ENCODE results near the gene UBALD2.
"Not testable (repeated sequence)": the region's sequence is repeated elsewhere in the genome, so short reads cannot be mapped to it uniquely, and the experiment has no call there.

The UBALD2 gene

GRCh38 chr17:76278268-76278908 is 13.2 kb downstream of the UBALD2 start:
- DNase-seq = no peak

DNA sequence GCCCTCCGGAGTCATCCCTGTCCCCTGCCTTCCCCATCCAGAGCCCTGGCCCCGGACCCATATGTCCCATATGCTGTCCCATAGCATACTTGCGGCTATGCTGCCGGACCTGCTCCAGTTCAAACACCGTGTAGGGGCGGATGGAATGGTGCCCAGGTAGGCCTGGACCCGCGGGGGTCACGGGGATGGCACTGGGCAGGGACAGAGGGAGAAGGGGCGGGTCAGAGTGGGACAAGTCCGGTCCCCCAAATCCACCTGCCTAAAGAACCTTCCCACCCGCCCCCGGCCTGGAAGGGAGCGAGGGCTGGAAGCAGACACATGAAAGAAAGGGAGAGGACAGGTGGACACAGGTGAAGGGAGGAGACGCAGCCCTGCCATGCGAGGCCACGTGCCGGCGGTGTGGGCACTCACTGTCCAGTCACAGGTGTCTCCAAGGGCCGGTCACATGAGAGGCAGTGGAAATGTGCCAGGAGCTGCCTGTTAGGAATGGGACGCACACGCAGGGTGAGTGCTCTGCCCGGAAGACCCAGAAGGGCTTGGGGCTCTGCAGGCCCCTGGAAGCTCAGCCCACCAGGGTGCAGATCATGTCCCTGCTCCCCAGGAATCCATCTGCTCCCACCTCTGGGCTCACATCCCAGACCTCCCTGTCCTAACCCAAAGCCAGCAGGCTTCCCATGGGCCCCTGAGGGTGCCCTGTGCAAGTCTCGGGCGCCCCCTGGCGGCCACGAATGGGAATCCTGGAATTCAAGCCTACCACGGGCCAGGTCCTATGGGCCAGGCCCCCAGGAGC is 14.0 kb downstream of the UBALD2 start:
- peak; percentile 51 to 81 for DNase-seq

- no peak for DNase-seq
Measured at GRCh38 chr17:76279742-76280287, 14.7 kb downstream of the UBALD2 start.

DNA sequence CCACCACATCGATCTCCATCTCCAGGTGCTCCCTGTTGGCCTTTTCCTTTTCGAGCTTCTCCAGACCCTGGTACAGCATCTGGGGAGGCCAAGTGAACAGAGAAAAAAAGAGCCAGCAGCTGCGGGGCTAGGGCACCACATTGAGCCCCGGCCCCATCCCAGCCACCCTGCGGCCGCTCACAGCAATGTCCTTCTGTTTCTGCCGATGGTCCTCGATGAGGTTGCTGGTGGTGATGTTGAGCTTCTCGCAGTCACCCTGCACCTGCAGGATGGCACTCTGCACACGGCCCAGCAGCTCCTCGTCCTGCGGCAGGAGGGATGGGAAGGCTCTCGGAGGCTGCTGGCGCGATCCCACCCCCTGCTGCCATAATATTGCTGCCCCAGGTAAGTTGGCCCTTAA is 15.5 kb downstream of the UBALD2 start:
- DNase-seq = no peak

DNA sequence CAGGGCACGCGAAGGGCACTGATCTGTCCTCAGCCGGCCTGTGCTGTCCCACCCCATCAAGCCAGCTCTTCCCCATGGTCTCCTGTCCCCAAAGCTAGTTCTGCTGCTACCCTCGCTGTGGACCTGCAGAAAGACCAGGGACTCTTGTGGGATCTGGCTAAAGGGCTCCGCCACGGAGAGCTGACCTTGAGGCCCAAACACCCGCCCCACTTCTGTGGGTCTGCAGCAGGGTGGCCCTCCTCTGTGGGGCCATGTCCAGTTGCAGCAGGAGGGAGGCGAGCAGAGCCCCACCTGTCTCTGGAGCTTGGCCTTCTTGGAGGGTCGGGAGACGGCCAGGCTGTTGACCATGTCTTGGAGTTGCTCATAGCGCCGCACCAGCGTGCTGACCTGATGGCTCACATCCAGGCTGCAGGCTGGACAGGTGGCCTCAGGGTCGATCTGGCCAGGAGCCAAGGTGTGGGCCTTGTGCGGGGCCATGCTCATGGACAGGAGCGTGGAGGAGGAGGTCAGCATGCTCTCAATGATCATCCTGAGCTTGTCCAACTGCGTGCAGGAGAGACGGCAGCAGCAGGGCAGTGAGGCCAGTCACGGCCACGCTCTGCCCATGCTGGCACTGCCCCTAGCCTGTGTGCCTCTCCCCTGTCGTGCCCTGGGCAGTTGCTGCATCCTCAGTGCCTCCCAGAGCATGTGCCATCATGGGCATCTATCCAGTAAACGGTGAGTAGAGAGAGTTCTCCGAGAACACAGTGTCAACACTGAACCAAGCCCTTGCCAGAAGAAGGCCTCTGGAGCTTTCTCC is 16.6 kb downstream of the UBALD2 start:
- DNase-seq = no peak

DNA sequence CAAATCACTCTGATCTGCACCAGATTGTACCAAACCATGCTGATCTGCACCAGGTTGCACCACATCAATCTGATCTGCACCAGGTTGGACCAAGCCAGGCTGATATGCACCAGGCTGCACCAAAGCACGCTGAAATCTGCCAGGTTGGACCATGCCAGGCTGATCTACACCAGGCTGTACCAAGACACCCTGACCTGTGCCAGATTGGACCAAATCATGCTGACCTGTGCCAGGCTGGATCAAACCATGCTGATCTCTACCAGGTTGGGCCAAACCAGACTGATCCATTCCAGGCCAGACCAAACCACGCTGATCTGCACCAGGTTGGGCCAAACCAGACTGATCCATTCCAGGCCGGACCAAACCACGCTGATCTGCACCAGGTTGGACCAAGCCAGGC is 27.4 kb downstream of the UBALD2 start:
- no peak for DNase-seq

DNA sequence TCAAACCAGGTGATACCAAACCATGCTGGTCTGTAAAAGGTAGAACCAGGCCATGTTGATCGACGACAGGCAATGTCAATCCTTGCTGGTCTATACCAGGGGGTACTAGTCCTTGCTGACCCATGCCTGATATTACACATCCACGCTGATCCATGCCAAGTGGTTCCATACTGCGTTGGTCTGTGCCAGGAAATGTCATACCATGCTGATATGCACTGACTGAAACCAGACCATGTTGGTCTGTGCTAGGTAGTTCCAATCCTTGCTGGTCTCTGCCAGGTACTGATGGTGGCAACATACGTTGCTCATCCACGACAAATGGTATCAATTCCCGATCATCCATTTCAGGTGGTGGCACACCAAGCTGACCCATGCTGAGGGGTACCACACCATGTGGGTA is 28.0 kb downstream of the UBALD2 start:
- no peak for DNase-seq

GRCh38 chr17:76296186-76296585 is 31.0 kb downstream of the UBALD2 start:
- DNase-seq = no peak

DNA sequence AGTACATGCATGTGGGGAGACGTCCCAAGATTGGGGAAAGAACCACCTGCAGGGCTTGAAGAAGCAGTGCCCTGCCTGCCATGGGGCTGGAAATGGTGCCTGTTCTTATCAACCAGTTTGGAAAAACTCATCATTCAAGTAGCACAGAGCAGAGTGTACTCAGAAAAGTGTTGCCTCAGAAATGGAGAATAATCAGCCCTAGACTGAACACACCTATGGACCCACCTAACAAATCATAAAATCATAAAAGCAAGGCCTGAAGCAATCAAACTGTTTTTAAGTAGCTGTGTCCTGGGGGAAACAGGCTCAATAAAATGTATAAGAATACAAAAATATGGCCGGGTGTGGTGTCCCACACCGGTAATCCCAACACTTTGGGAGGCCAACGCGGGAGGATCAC is 31.7 kb downstream of the UBALD2 start:
- no peak for DNase-seq

- no peak for DNase-seq
Measured at GRCh38 chr17:76297436-76297835, 32.3 kb downstream of the UBALD2 start.

GRCh38 chr17:76304226-76305134 is 39.3 kb downstream of the UBALD2 start:
- no peak for DNase-seq

GRCh38 chr17:76305135-76305454 is 39.9 kb downstream of the UBALD2 start:
- not testable (repeated sequence) for DNase-seq

- no peak for DNase-seq
Measured at GRCh38 chr17:76307299-76307965, 42.3 kb downstream of the UBALD2 start.

- no peak for DNase-seq
Measured at GRCh38 chr17:76307966-76308338, 42.8 kb downstream of the UBALD2 start, which contains the start of gene QRICH2. QRICH2 (minus strand) TSS chr17:76308276; CDS start chr17:76307998, 278 bp downstream.

GRCh38 chr17:76309461-76309860 is 44.3 kb downstream of the UBALD2 start:
- no peak for DNase-seq

GRCh38 chr17:76312735-76313134 is 47.6 kb downstream of the UBALD2 start:
- no peak for DNase-seq

DNA sequence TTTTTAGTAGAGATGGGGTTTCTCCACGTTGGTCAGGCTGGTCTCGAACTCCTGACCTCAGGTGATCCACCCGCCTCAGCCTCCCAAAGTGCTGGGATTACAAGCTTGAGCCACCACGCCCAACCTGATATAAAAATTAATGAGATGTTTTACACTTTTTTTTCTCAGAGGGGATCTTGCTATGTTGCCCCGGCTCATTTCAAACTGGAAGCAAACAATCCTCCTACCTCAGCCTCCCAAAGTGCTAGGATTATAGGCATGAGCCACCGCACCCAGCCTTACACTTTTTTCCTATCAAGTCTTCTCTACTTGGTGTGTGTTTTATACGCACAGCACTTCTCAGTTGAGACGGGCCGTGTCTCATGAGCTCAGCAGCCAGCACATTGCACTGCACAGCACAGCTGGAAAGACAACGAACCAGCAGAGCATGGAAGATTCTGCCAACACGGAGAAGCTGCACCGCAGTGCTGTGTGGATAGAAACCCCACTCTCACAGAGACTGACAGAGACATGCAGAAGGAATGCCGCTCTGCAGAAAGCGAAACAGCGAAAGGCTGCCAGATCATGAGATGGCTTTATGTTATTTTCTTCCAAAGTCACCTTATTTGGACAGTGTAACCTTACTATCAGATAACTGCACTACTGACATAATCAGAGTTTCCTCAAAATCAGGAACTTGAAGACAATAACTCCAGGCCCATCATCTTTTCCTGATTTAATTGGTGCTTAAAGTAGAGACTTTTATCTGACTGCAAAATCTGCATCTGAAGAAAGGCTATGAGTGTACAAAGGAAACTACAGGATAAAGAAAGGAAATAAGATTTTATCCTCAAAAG is 49.5 kb downstream of the UBALD2 start:
- no peak for DNase-seq

GRCh38 chr17:76317535-76317934 is 52.4 kb downstream of the UBALD2 start:
- no peak for DNase-seq

- no peak for DNase-seq
Measured at GRCh38 chr17:76318586-76318985, 53.4 kb downstream of the UBALD2 start.

Measured in hippocampal formation (tissue), 2 donors.